BLaER1 (cell line): ENCODE data around the gene SORBS2.
"Not testable (repeated sequence)": the region's sequence is repeated elsewhere in the genome, so short reads cannot be mapped to it uniquely, and the experiment has no call there.

ENCODE experiments used
- H3K27ac ChIP-seq: shearing (Covaris generic); formaldehyde crosslinking; 2 replicates; pipeline ENCODE4 v1.8.1; 2022
- H3K27me3 ChIP-seq: shearing (Covaris generic); formaldehyde crosslinking; 2 replicates; pipeline ENCODE4 v1.8.1; 2022
- H3K36me3 ChIP-seq: shearing (Covaris generic); formaldehyde crosslinking; 2 replicates; pipeline ENCODE4 v1.8.1; 2022
- H3K4me1 ChIP-seq: shearing (Covaris generic); formaldehyde crosslinking; 2 replicates; pipeline ENCODE4 v1.8.1; 2022
- H3K4me2 ChIP-seq: shearing (Covaris generic); formaldehyde crosslinking; 2 replicates; pipeline ENCODE4 v1.8.1; 2022
- H3K4me3 ChIP-seq: shearing (Covaris generic); formaldehyde crosslinking; 2 replicates; pipeline ENCODE4 v1.8.1; 2022
- H3K9ac ChIP-seq: shearing (Covaris generic); formaldehyde crosslinking; 2 replicates; pipeline ENCODE4 v1.8.1; 2022
- H3K9me3 ChIP-seq: shearing (Covaris generic); formaldehyde crosslinking; 2 replicates; pipeline ENCODE4 v1.8.1; 2022
- H4K20me1 ChIP-seq: shearing (Covaris generic); formaldehyde crosslinking; 2 replicates; pipeline ENCODE4 v1.8.1; 2022
- Cebpa-rat ChIP-seq: shearing (Covaris generic); IDR thresholded peaks from 2 replicates; pipeline ENCODE4 v1.8.1; 2022

Gene SORBS2

GRCh38 chr4:185712350-185713024 lies 99.5 kb downstream of the SORBS2 start:
- no peak for TF ChIP-seq Cebpa-rat
- Histone ChIP-seq H3K9me3 (no peaks in the 10 kb centered on the region; the same call in 1 of the 2 replicates), H4K20me1 (no peaks in the 10 kb centered on the region), H3K4me1 (peaks cover 22% of the 10 kb centered on the region), H3K4me3 (no peak overlapping the region), H3K27ac (no peak overlapping the region), H3K9ac (no peak overlapping the region), H3K36me3 (no peaks in the 10 kb centered on the region), H3K4me2 (no peak overlapping the region), H3K27me3 (no peaks in the 10 kb centered on the region)

GRCh38 chr4:185711726-185712125 lies 100.3 kb downstream of the SORBS2 start:
- Histone ChIP-seq H3K4me2 (no peak overlapping the region), H3K4me3 (no peak overlapping the region), H3K27me3 (no peaks in the 10 kb centered on the region), H3K4me1 (peaks cover 22% of the 10 kb centered on the region), H4K20me1 (no peaks in the 10 kb centered on the region), H3K27ac (no peak overlapping the region), H3K9me3 (no peaks in the 10 kb centered on the region; the same call in 1 of the 2 replicates), H3K36me3 (no peaks in the 10 kb centered on the region), H3K9ac (no peak overlapping the region)
- TF ChIP-seq Cebpa-rat, result no peak

GRCh38 chr4:185710487-185710995 lies 101.5 kb downstream of the SORBS2 start:
- no peak overlapping the region for H3K4me3 ChIP-seq
- no peak overlapping the region for H3K9ac ChIP-seq
- no peaks in the 10 kb centered on the region for H3K27me3 ChIP-seq
- TF ChIP-seq Cebpa-rat, result no peak
- no peak overlapping the region for H3K4me2 ChIP-seq
- H4K20me1 ChIP-seq, result no peaks in the 10 kb centered on the region
- H3K4me1 ChIP-seq, result peaks cover 20% of the 10 kb centered on the region
- no peak overlapping the region for H3K27ac ChIP-seq
- peaks cover 4% of the 10 kb centered on the region for H3K9me3 ChIP-seq
- no peaks in the 10 kb centered on the region for H3K36me3 ChIP-seq

- no peak overlapping the region for H3K27ac ChIP-seq
These were observed 102.0 kb downstream of the SORBS2 start for GRCh38 chr4:185709802-185710486.

GRCh38 chr4:185708348-185708747 lies 103.6 kb downstream of the SORBS2 start:
- H3K9me3 ChIP-seq, result peaks cover 9% of the 10 kb centered on the region
- H3K27me3 ChIP-seq, result no peaks in the 10 kb centered on the region
- H3K9ac ChIP-seq, result no peak overlapping the region
- H4K20me1 ChIP-seq, result no peaks in the 10 kb centered on the region
- H3K4me2 ChIP-seq, result no peak overlapping the region
- TF ChIP-seq Cebpa-rat, result no peak
- H3K27ac ChIP-seq, result no peak overlapping the region
- H3K36me3 ChIP-seq, result no peaks in the 10 kb centered on the region
- peaks cover 20% of the 10 kb centered on the region for H3K4me1 ChIP-seq
- H3K4me3 ChIP-seq, result no peak overlapping the region

More at GRCh38 chr4:185709802-185710486, 102.0 kb downstream of the SORBS2 start:
- Histone ChIP-seq H3K4me1 (peaks cover 20% of the 10 kb centered on the region), H4K20me1 (no peaks in the 10 kb centered on the region), H3K27me3 (no peaks in the 10 kb centered on the region), H3K9me3 (peaks cover 9% of the 10 kb centered on the region), H3K4me3 (no peak overlapping the region), H3K36me3 (no peaks in the 10 kb centered on the region), H3K4me2 (no peak overlapping the region), H3K9ac (no peak overlapping the region)
- no peak for TF ChIP-seq Cebpa-rat

GRCh38 chr4:185707622-185708021 lies 104.4 kb downstream of the SORBS2 start:
- peaks cover 20% of the 10 kb centered on the region for H3K4me1 ChIP-seq
- H3K9me3 ChIP-seq, H3K27me3 ChIP-seq, H3K4me3 ChIP-seq, H4K20me1 ChIP-seq, H3K9ac ChIP-seq, H3K4me2 ChIP-seq, H3K27ac ChIP-seq, H3K36me3 ChIP-seq: not testable (repeated sequence)

GRCh38 chr4:185702147-185702663 lies 109.8 kb downstream of the SORBS2 start:
- no peaks in the 10 kb centered on the region for H3K36me3 ChIP-seq
- no peak overlapping the region for H3K4me2 ChIP-seq
- no peaks in the 10 kb centered on the region for H3K27me3 ChIP-seq
- peaks cover 9% of the 10 kb centered on the region for H3K9me3 ChIP-seq
- H4K20me1 ChIP-seq, result no peaks in the 10 kb centered on the region
- no peak for TF ChIP-seq Cebpa-rat
- H3K9ac ChIP-seq, result no peak overlapping the region
- no peak overlapping the region for H3K27ac ChIP-seq
- H3K4me1 ChIP-seq, result peaks cover 12% of the 10 kb centered on the region
- no peak overlapping the region for H3K4me3 ChIP-seq

GRCh38 chr4:185700630-185701029 lies 111.4 kb downstream of the SORBS2 start:
- no peak for TF ChIP-seq Cebpa-rat
- Histone ChIP-seq H3K4me2 (no peak overlapping the region), H4K20me1 (no peaks in the 10 kb centered on the region), H3K36me3 (no peaks in the 10 kb centered on the region), H3K9ac (no peak overlapping the region), H3K27me3 (no peaks in the 10 kb centered on the region), H3K4me3 (no peak overlapping the region), H3K9me3 (peaks cover 6% of the 10 kb centered on the region), H3K27ac (no peak overlapping the region), H3K4me1 (no peaks in the 10 kb centered on the region)

- Histone ChIP-seq H3K4me2 (no peak overlapping the region), H3K4me3 (no peak overlapping the region), H3K9me3 (no peaks in the 10 kb centered on the region), H3K4me1 (no peaks in the 10 kb centered on the region), H3K27me3 (no peaks in the 10 kb centered on the region), H3K27ac (no peak overlapping the region), H3K9ac (no peak overlapping the region), H3K36me3 (no peaks in the 10 kb centered on the region), H4K20me1 (no peaks in the 10 kb centered on the region)
- TF ChIP-seq Cebpa-rat, result no peak
These were observed 111.9 kb downstream of the SORBS2 start for GRCh38 chr4:185700048-185700447.

GRCh38 chr4:185697488-185697887 lies 114.5 kb downstream of the SORBS2 start:
- no peaks in the 10 kb centered on the region for H3K36me3 ChIP-seq
- H3K4me2 ChIP-seq, result no peak overlapping the region
- no peaks in the 10 kb centered on the region for H3K9me3 ChIP-seq
- H3K9ac ChIP-seq, result no peak overlapping the region
- H3K27ac ChIP-seq, result no peak overlapping the region
- H3K27me3 ChIP-seq, result no peaks in the 10 kb centered on the region
- no peak for TF ChIP-seq Cebpa-rat
- H3K4me1 ChIP-seq, result no peaks in the 10 kb centered on the region
- H4K20me1 ChIP-seq, result no peaks in the 10 kb centered on the region
- no peak overlapping the region for H3K4me3 ChIP-seq
